Measurements from ENCODE around the gene AHDC1.

DNA sequence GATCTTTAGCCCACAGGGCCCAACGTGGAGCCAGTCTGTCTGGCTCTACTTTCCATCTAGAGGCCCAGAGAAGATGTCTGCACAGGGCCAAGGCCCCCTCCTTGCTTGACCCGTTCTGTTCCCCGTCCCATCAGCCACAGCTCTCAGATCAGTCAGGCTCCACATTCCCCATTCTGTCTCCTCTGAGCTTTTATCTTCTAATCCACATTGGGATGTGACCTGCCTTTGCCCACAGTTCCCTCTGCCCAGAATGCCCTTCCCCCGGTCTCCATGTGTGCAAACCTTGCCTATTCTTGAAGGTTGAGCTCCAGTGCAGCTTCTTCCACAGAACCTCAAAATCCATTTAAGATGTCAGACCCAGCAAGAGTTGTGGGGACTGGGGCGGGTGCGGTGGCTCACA is 60.7 kb downstream of the AHDC1 start:
- TF ChIP-seq, protein P1, sequence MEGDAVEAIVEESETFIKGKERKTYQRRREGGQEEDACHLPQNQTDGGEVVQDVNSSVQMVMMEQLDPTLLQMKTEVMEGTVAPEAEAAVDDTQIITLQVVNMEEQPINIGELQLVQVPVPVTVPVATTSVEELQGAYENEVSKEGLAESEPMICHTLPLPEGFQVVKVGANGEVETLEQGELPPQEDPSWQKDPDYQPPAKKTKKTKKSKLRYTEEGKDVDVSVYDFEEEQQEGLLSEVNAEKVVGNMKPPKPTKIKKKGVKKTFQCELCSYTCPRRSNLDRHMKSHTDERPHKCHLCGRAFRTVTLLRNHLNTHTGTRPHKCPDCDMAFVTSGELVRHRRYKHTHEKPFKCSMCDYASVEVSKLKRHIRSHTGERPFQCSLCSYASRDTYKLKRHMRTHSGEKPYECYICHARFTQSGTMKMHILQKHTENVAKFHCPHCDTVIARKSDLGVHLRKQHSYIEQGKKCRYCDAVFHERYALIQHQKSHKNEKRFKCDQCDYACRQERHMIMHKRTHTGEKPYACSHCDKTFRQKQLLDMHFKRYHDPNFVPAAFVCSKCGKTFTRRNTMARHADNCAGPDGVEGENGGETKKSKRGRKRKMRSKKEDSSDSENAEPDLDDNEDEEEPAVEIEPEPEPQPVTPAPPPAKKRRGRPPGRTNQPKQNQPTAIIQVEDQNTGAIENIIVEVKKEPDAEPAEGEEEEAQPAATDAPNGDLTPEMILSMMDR (IDR thresholded peaks at IDR 0.05; ENCODE audit: extremely low read depth in 1 of 2, insufficient read depth in 1 of 2, low read depth in 1 of 2, low read length in 2 of 2), result no peak
- TF ChIP-seq POLR2AphosphoS5 (IDR thresholded peaks at IDR 0.05; ENCODE audit: insufficient read depth, low read depth, low read length) (no peak), MYC (IDR thresholded peaks at IDR 0.05; ENCODE audit: low read depth, low read length) (no peak), EZH2 (IDR thresholded peaks at IDR 0.05; ENCODE audit: borderline replicate concordance, low read depth, low read length, severe bottlenecking) (no peak), POLR2A (IDR thresholded peaks at IDR 0.05; ENCODE audit: low read depth, low read length) (no peak), FOS (IDR thresholded peaks at IDR 0.05; ENCODE audit: borderline replicate concordance, insufficient read depth, low read length) (no peak), GATA2 (IDR thresholded peaks at IDR 0.05; ENCODE audit: insufficient read depth, insufficient read length, low read depth, low read length) (no peak)
- TF ChIP-seq, protein P2, sequence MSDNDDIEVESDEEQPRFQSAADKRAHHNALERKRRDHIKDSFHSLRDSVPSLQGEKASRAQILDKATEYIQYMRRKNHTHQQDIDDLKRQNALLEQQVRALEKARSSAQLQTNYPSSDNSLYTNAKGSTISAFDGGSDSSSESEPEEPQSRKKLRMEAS (IDR thresholded peaks at IDR 0.05; ENCODE audit: insufficient read depth, insufficient read length), result no peak
